Endothelial cell of umbilical vein (primary cell): ENCODE results near the gene RBAK. TPM values are rescaled to one million over a fixed set of nuclear protein-coding genes. Genes with fewer than 3 reads are reported as not detected.

ENCODE experiments used
- BruUV-seq: library from RNA; stranded (reverse); fragments of 400-500 nt; replicated peaks from 2 replicates; lab custom pipeline; 2021; lab: Mats Ljungman, UMichigan
- CTCF ChIA-PET: fragments of 300-600, 350-600 bp; sonication (Branson Sonifier 250); formaldehyde crosslinking; loops from one replicate; lab custom pipeline; 2021; ENCODE audit warnings: antibody characterized with exemption, inconsistent platforms; lab: Charles Lee
- POLR2A ChIA-PET: fragments of 300-600, 350-600 bp; sonication (Branson Sonifier 250); formaldehyde crosslinking; loops from one replicate; lab custom pipeline; 2021; ENCODE audit warnings: antibody characterized with exemption, inconsistent platforms; lab: Charles Lee
- DNase-seq: peaks from one replicate; pipeline ENCODE4 v3.0.0-alpha.2; 2011; ENCODE audit warnings: low read depth, low spot score
- FAIRE-seq: peaks from 2 replicates; lab custom pipeline; 2011; peaks lifted over from hg19 to GRCh38; lab: Jason Lieb, UNC
- H2AFZ ChIP-seq: 2 replicates; pipeline ENCODE4 v1.6.0; 2012; ENCODE audit warnings: low read depth, low read length, control low read depth, inconsistent platforms
- H3K27ac ChIP-seq: 2 replicates; pipeline ENCODE4 v1.5.1; 2011; ENCODE audit warnings: low read depth, mild to moderate bottlenecking, control low read depth, low read length, moderate library complexity; ENCODE audit not compliant: insufficient read depth
- H3K27me3 ChIP-seq, 2 experiments: 2 replicates each; pipeline versions ENCODE4 v1.6.0 to v1.6.1; 2011; ENCODE audit warnings: low read length in 2 of 2, mixed read lengths in 1 of 2; ENCODE audit not compliant: control insufficient read depth in 2 of 2, insufficient read depth in 2 of 2
- H3K36me3 ChIP-seq, 2 experiments: 2 replicates in 1 of 2; 3 replicates in 1 of 2; pipeline ENCODE4 v1.5.1; 2011; ENCODE audit warnings: low read length in 2 of 2, mild to moderate bottlenecking in 1 of 2, moderate library complexity in 1 of 2; ENCODE audit not compliant: control insufficient read depth in 2 of 2, insufficient read depth in 2 of 2; ENCODE audit errors: extremely low read depth in 1 of 2
- H3K4me1 ChIP-seq: 3 replicates; pipeline ENCODE4 v1.5.1; 2011; ENCODE audit warnings: mild to moderate bottlenecking, low read length; ENCODE audit not compliant: control insufficient read depth, insufficient read depth; ENCODE audit errors: extremely low read depth
- H3K4me2 ChIP-seq: 2 replicates; pipeline ENCODE4 v1.6.1; 2011; ENCODE audit warnings: low read length, control low read depth, mixed read lengths; ENCODE audit not compliant: insufficient read depth
- H3K4me3 ChIP-seq, 3 experiments: fragments of 200-600 bp in 1 of 3; sonication (generic), shearing (Covaris generic) in 1 of 3; replicated peaks in 1 of 3; 2 replicates each; pipeline ENCODE4 v1.5.1; 2011 to 2016; ENCODE audit warnings: control low read depth in 3 of 3, low read length in 3 of 3, mild to moderate bottlenecking in 2 of 3, inconsistent platforms in 1 of 3, low read depth in 1 of 3, moderate library complexity in 1 of 3; ENCODE audit not compliant: insufficient read depth in 1 of 3
- H3K79me2 ChIP-seq: 2 replicates; pipeline ENCODE4 v1.6.0; 2012; ENCODE audit warnings: low read length, inconsistent platforms; ENCODE audit not compliant: control insufficient read depth, insufficient read depth
- H3K9ac ChIP-seq: replicated peaks from 2 replicates; pipeline ENCODE3; 2011; ENCODE audit warnings: low read length, control low read depth; ENCODE audit not compliant: insufficient read depth; ENCODE audit errors: extremely low read depth
- H3K9me1 ChIP-seq: replicated peaks from 3 replicates; pipeline ENCODE4 v1.6.0; 2011; ENCODE audit warnings: mild to moderate bottlenecking, low read length; ENCODE audit not compliant: control insufficient read depth, insufficient read depth; ENCODE audit errors: extremely low read depth
- H3K9me3 ChIP-seq: replicated peaks from 2 replicates; pipeline ENCODE4 v1.5.1; 2012; ENCODE audit warnings: low read length, inconsistent platforms; ENCODE audit not compliant: control insufficient read depth, insufficient read depth
- H4K20me1 ChIP-seq: replicated peaks from 2 replicates; pipeline ENCODE3; 2011; ENCODE audit warnings: mild to moderate bottlenecking, low read length; ENCODE audit not compliant: control insufficient read depth, insufficient read depth; ENCODE audit errors: extremely low read depth
- CTCF ChIP-seq, 2 donors: IDR thresholded peaks; 1 replicate in 1 of 2; 2 replicates in 1 of 2; pipeline ENCODE4 v1.5.1; 2011; ENCODE audit warnings: low read length in 2 of 2, mild to moderate bottlenecking in 2 of 2, moderate library complexity in 2 of 2, control low read depth in 1 of 2, inconsistent platforms in 1 of 2, low read depth in 1 of 2; ENCODE audit not compliant: insufficient read depth in 1 of 2; ENCODE audit errors: extremely low read depth in 1 of 2
- EZH2 ChIP-seq: IDR thresholded peaks from 2 replicates; pipeline ENCODE4 v1.6.1; 2012; ENCODE audit warnings: borderline replicate concordance, low read depth, mild to moderate bottlenecking, moderate library complexity, low read length, inconsistent platforms; ENCODE audit not compliant: severe bottlenecking
- FOS ChIP-seq: IDR thresholded peaks from 2 replicates; pipeline ENCODE4 v1.6.1; 2011; ENCODE audit warnings: mild to moderate bottlenecking, low read length, moderate library complexity, borderline replicate concordance; ENCODE audit not compliant: insufficient read depth
- GATA2 ChIP-seq: IDR thresholded peaks from 2 replicates; pipeline ENCODE4 v1.7.0; 2011; ENCODE audit warnings: low read depth, mild to moderate bottlenecking, moderate library complexity, mixed read lengths, low read length; ENCODE audit not compliant: insufficient read length, insufficient read depth
- JUN ChIP-seq: IDR thresholded peaks from 2 replicates; pipeline ENCODE4 v1.6.1; 2011; ENCODE audit warnings: borderline replicate concordance, low read depth; ENCODE audit not compliant: insufficient read length, insufficient read depth
- MAX ChIP-seq: IDR thresholded peaks from 2 replicates; pipeline ENCODE4 v1.6.1; 2011; ENCODE audit not compliant: insufficient read depth, insufficient read length
- MYC ChIP-seq: IDR thresholded peaks from one replicate; pipeline ENCODE4 v1.6.1; 2011; ENCODE audit warnings: mild to moderate bottlenecking, low read depth, low read length
- POLR2A ChIP-seq: IDR thresholded peaks from 2 replicates; pipeline ENCODE4 v1.6.1; 2012; ENCODE audit warnings: low read depth, mild to moderate bottlenecking, control low read depth, low read length
- POLR2AphosphoS5 ChIP-seq: IDR thresholded peaks from 2 replicates; pipeline ENCODE4 v1.6.1; 2012; ENCODE audit warnings: low read depth, mild to moderate bottlenecking, control low read depth, low read length, moderate library complexity; ENCODE audit not compliant: insufficient read depth
- dilution Hi-C: fragments of 300-500 bp; cut with MboI; formaldehyde crosslinking; loops from one replicate; pipeline ENCODE4 v1.15.0; 2019; ENCODE audit warnings: low sequenced_read_pairs; ENCODE audit not compliant: extremely low pct_ligation_motif_present
- intact Hi-C: fragments of 100-400 bp; cut with micrococcal nuclease; formaldehyde crosslinking; loops from one replicate; pipeline ENCODE4 v1.10.0; 2022
- polyA plus RNA-seq, 4 experiments: library from polyadenylated mRNA; depleted of rRNA in 3 of 4; stranded (reverse) in 3 of 4; unstranded in 1 of 4; fragments of >200 nt; gene quantifications; 2 replicates each; pipeline versions ENCODE4 v1.2.1 to v1.2.3, GENCODE V29; 2011 to 2012; ENCODE audit warnings: missing spikeins in 1 of 4
- total RNA-seq: library from RNA; stranded (reverse); gene quantifications from 2 replicates; pipeline ENCODE4 v1.2.3, GENCODE V29; 2021

Gene RBAK
- total and polyA plus RNA-seq, 2 donors (not counting 3 experiments of a cell fraction or from before 2014, with no cell fraction given): 1.4 to 8.6 TPM

GRCh38 chr7:5041047-5041446 lies 4.6 kb upstream of the RBAK start:
- dilution Hi-C loops (no loop called here), intact Hi-C loops (no loop called here)
- ChIA-PET CTCF (no interaction called here), POLR2A (no interaction called here)
- no peak for DNase-seq
- no peak overlapping the region for H2AFZ ChIP-seq
- H3K4me2 ChIP-seq: no peak overlapping the region
- H3K9me1 ChIP-seq: no peaks in the 10 kb centered on the region
- H3K27me3 ChIP-seq: no peaks in the 10 kb centered on the region
- FAIRE-seq: no peak
- H4K20me1 ChIP-seq: no peaks in the 10 kb centered on the region
- TF ChIP-seq GATA2 (no peak), MAX (no peak), CTCF (IDR thresholded peaks at IDR 0.05; ENCODE audit: extremely low read depth in 1 of 2, insufficient read depth in 1 of 2, low read depth in 1 of 2, low read length in 2 of 2) (no peak), JUN (no peak), FOS (no peak), POLR2A (no peak), POLR2AphosphoS5 (no peak), MYC (no peak), EZH2 (no peak)
- no peaks in the 10 kb centered on the region for H3K36me3 ChIP-seq
- no peak overlapping the region for H3K27ac ChIP-seq
- no peak overlapping the region for H3K4me3 ChIP-seq
- no peaks in the 10 kb centered on the region for H3K9me3 ChIP-seq
- H3K4me1 ChIP-seq: peaks cover 2% of the 10 kb centered on the region
- no TSS peak for BruUV-seq
- no peaks in the 10 kb centered on the region for H3K79me2 ChIP-seq
- H3K9ac ChIP-seq: no peak overlapping the region
